GM12801 (cell line): Measurements from ENCODE around the gene SSU72.

ENCODE experiments used
- CTCF ChIP-seq: IDR thresholded peaks from one replicate; pipeline ENCODE4 v1.5.1; 2011; ENCODE audit warnings: control low read depth; ENCODE audit not compliant: insufficient read length; ENCODE audit errors: extremely low read depth

Gene SSU72

GRCh38 chr1:1567152-1567875 lies 7.3 kb downstream of the SSU72 start:
- no peak for TF ChIP-seq CTCF

- TF ChIP-seq CTCF = no peak
These were observed 9.3 kb downstream of the SSU72 start for GRCh38 chr1:1565340-1565739.

GRCh38 chr1:1564268-1564667 lies 10.4 kb downstream of the SSU72 start:
- no peak for TF ChIP-seq CTCF

- no peak for TF ChIP-seq CTCF
These were observed 11.0 kb downstream of the SSU72 start for GRCh38 chr1:1563688-1564087.

- TF ChIP-seq CTCF = no peak
These were observed 12.0 kb downstream of the SSU72 start for GRCh38 chr1:1562556-1563195.

- no peak for TF ChIP-seq CTCF
These were observed 12.7 kb downstream of the SSU72 start for GRCh38 chr1:1561801-1562470.

GRCh38 chr1:1560178-1560577 lies 14.5 kb downstream of the SSU72 start:
- TF ChIP-seq CTCF = no peak
